Lower lobe of right lung (tissue), 2 donors: ENCODE data around the gene HHLA2. TPM values are rescaled to one million over a fixed set of nuclear protein-coding genes. Genes with fewer than 3 reads are reported as not detected.
"Not testable (repeated sequence)": the region's sequence is repeated elsewhere in the genome, so short reads cannot be mapped to it uniquely, and the experiment has no call there.

Experiments
- ATAC-seq, 2 donors: fragments of 200-7000 bp; cut with Tn5 transposase; one replicate each; pipeline ENCODE4 v1.9.1; 2020 to 2022; ENCODE audit warnings: mild to moderate bottlenecking in 2 of 2, moderate library complexity in 2 of 2
- DNase-seq: peaks from one replicate; pipeline ENCODE4 v3.0.0-alpha.2; 2020
- H3K27ac ChIP-seq: fragments of 200-600 bp; one replicate; pipeline ENCODE4 v1.8.0; 2022
- H3K27me3 ChIP-seq: fragments of 200-600 bp; one replicate; pipeline ENCODE4 v1.8.0; 2022; ENCODE audit warnings: low read depth
- H3K36me3 ChIP-seq: fragments of 200-600 bp; one replicate; pipeline ENCODE4 v1.8.0; 2022; ENCODE audit warnings: mild to moderate bottlenecking
- H3K4me1 ChIP-seq: fragments of 200-600 bp; one replicate; pipeline ENCODE4 v1.8.0; 2022
- H3K4me3 ChIP-seq: fragments of 200-600 bp; one replicate; pipeline ENCODE4 v1.8.0; 2022; ENCODE audit warnings: mild to moderate bottlenecking
- H3K9me3 ChIP-seq: fragments of 200-600 bp; one replicate; pipeline ENCODE4 v1.8.0; 2022
- CTCF ChIP-seq: fragments of 200-600 bp; IDR thresholded peaks from one replicate; pipeline ENCODE4 v1.8.0; 2022; ENCODE audit warnings: antibody characterized with exemption, mild to moderate bottlenecking
- intact Hi-C: fragments of 100-400 bp; cut with DNase I; formaldehyde crosslinking; loops from one replicate; pipeline ENCODE4 v1.11.0; 2022
- total RNA-seq: library from RNA; stranded (reverse); fragmentation: NEBNext Ultra II Directional; extraction: Animal tissue kit (Norgen Biotek cat#: 25700); gene quantifications from one replicate; pipeline ENCODE4 v1.2.1, GENCODE V29; 2021
- donor health status: DM: no; HTN: yes; CAD: no; lungs with severe emphysema.

The HHLA2 gene
- total RNA-seq, 1 donor from 2014 or later, result 4.9 TPM

DNA sequence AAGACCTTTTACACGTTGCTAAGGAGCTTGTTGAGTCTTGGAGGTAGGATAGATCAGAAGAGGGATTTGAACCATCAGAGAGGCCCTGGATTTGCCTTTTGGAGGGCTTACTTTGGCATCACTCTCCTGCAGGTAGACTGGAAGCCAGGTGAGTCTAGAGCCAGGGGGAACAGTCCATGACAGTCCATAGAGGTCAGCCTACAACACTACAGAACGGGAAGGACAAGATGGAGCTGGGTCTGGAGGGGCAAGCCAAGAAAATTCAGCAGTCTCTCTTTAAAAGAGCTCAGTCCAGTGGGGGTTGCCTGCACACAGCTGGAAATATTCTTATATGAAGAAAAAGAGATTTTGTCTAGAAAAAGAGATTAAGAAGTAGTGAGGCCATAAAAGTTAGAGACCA is 60.7 kb downstream of the HHLA2 start:
- Histone ChIP-seq H3K4me1 (no peaks in the 10 kb centered on the region), H3K27ac (no peak overlapping the region), H3K4me3 (no peak overlapping the region), H3K36me3 (no peaks in the 10 kb centered on the region), H3K9me3 (no peaks in the 10 kb centered on the region), H3K27me3 (no peaks in the 10 kb centered on the region)
- no peak for TF ChIP-seq CTCF
- ATAC-seq (no peak), DNase-seq (no peak)
- intact Hi-C loops, result no loop called here

DNA sequence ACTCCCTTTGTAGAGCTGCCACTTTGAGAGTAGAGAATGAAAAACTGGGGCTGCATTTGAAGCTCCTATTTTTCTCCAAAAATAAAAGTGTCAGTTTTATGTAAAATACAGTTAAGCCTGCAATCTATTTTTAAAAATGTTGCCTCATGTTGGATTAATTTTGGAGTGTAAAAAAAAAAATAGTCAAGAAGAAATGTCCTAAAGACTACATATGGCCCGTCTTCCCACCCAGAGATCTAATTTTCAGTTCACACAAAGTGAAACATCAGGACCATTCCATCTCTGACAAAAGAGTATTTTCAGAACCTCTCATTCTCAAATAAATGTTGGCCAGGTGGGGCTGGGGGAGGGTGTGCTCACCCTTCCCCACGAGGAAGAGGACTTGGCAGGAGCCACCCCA is 62.7 kb downstream of the HHLA2 start:
- no peak overlapping the region for H3K4me3 ChIP-seq
- ATAC-seq (no peak), DNase-seq (no peak)
- intact Hi-C loops, result no loop called here
- H3K36me3 ChIP-seq, result no peaks in the 10 kb centered on the region
- H3K27me3 ChIP-seq, result no peaks in the 10 kb centered on the region
- no peaks in the 10 kb centered on the region for H3K4me1 ChIP-seq
- H3K9me3 ChIP-seq, result no peaks in the 10 kb centered on the region
- H3K27ac ChIP-seq, result no peak overlapping the region
- no peak for TF ChIP-seq CTCF

DNA sequence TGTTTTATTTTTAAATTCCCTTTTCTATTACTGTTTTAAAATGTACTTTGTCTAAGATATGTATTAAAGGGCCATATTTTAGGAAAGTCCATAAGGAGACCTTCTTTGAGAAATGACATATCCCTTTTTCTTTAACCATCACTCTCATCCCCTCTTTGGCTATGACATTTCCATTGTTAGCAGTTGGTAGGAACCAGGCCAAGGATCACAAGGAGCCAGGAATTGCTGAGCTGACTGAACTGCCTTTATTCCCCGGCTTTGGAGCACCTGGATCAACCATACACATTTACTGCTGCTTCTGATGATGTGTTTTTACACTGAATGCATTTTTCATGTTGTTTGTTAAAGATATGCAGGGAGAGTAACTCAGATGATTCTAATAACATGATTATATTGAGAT is 79.7 kb downstream of the HHLA2 start:
- DNase-seq, result no peak
- Histone ChIP-seq H3K27me3 (no peaks in the 10 kb centered on the region), H3K27ac (no peak overlapping the region), H3K36me3 (no peaks in the 10 kb centered on the region), H3K9me3 (no peaks in the 10 kb centered on the region), H3K4me3 (no peak overlapping the region), H3K4me1 (no peaks in the 10 kb centered on the region)
- no peak for TF ChIP-seq CTCF
- ATAC-seq, result no peak
- intact Hi-C loops, result no loop called here

DNA sequence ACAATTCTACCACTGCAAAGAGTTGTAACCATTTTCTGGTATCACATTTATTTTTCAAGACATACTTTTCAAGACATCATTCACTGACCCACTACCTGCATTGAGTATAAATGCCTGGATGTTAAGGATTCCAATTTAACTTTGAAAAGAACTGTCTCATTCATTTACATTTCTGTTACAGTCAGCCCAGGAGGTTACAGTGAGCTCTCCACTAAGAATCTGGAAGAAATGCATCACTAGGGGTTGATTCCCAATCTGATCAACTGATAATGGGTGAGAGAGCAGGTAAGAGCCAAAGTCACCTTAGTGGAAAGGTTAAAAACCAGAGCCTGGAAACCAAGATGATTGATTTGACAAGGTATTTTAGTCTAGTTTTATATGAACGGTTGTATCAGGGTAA is 81.0 kb downstream of the HHLA2 start:
- intact Hi-C loops, result no loop called here
- Histone ChIP-seq H3K4me3 (no peak overlapping the region), H3K9me3 (no peaks in the 10 kb centered on the region), H3K36me3 (no peaks in the 10 kb centered on the region), H3K4me1 (no peaks in the 10 kb centered on the region), H3K27me3 (no peaks in the 10 kb centered on the region), H3K27ac (no peak overlapping the region)
- no peak for TF ChIP-seq CTCF
- DNase-seq (no peak), ATAC-seq (no peak)

DNA sequence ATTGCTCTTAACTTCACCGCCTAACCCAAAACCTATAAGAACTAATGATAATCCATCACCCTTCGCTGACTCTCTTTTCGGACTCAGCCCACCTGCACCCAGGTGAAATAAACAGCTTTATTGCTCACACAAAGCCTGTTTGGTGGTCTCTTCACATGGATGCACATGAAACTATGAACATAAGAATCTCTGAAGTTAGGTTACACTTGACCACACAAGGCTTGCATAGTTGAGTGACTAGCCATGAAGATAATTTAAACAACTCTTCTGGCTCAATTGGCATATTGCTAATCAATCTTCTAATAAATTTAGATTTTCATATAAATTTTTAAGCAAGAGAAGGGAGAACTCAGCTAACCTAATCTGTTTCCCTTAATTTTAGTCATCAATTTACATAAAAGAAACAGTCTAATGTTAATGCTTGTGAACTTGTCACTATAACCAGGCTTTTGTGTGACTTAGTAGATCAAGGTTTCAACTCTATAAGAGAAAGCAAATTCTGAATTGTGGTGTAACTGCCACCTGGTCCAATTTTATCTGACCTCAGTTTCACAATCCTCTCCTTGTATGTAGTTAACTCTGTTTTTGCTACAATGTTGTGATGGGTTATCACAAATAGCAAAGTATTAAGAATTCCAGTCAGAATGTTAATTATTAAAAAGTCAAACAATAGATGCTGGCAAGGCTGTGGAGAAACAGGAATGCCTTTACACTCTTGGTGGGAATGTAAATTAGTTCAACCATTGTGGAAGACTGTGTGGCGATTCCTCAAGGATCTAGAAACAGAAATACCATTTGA is 82.0 kb downstream of the HHLA2 start:
- ATAC-seq, result no peak
- H3K9me3 ChIP-seq, result no peaks in the 10 kb centered on the region
- no peak overlapping the region for H3K4me3 ChIP-seq
- no peaks in the 10 kb centered on the region for H3K4me1 ChIP-seq
- no peak overlapping the region for H3K27ac ChIP-seq
- intact Hi-C loops, result no loop called here
- H3K27me3 ChIP-seq, result no peaks in the 10 kb centered on the region
- no peak for DNase-seq
- no peak for TF ChIP-seq CTCF
- H3K36me3 ChIP-seq, result no peaks in the 10 kb centered on the region

GRCh38 chr3:108378952-108379342 is 82.6 kb downstream of the HHLA2 start:
- DNase-seq, intact Hi-C loops, H3K27me3 ChIP-seq, ATAC-seq, H3K4me1 ChIP-seq, H3K9me3 ChIP-seq, H3K36me3 ChIP-seq, H3K27ac ChIP-seq, H3K4me3 ChIP-seq: not testable (repeated sequence)
